ENCODE measurements around the gene PCSK4.

DNA sequence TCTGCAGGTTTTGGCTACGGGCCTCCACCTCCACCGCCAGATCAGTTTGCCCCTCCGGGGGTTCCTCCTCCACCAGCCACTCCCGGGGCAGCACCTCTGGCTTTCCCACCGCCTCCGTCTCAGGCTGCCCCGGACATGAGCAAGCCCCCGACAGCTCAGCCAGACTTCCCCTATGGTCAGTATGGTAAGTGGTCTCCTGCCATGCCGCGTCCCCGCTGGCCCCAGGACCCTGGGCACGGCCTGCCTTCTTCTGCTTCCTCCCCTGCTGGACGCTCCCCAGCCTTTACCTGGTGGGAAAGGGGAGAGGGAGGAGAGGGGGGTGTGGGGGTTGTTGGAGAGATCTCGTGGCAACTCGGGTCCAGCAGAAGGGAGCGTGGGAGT, 57.7 kb downstream of the PCSK4 start:
- TF ChIP-seq, protein P1, sequence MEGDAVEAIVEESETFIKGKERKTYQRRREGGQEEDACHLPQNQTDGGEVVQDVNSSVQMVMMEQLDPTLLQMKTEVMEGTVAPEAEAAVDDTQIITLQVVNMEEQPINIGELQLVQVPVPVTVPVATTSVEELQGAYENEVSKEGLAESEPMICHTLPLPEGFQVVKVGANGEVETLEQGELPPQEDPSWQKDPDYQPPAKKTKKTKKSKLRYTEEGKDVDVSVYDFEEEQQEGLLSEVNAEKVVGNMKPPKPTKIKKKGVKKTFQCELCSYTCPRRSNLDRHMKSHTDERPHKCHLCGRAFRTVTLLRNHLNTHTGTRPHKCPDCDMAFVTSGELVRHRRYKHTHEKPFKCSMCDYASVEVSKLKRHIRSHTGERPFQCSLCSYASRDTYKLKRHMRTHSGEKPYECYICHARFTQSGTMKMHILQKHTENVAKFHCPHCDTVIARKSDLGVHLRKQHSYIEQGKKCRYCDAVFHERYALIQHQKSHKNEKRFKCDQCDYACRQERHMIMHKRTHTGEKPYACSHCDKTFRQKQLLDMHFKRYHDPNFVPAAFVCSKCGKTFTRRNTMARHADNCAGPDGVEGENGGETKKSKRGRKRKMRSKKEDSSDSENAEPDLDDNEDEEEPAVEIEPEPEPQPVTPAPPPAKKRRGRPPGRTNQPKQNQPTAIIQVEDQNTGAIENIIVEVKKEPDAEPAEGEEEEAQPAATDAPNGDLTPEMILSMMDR (IDR thresholded peaks at IDR 0.05; ENCODE audit: insufficient read depth, low read length, poor library complexity, severe bottlenecking), result no peak
- no peak for TF ChIP-seq EZH2phosphoT487 (conservative IDR thresholded peaks at IDR 0.05; ENCODE audit: low read length)

Measured in SU-DHL-6 (cell line).